Measurements from ENCODE around the gene TMIGD3.

The TMIGD3 gene

GRCh38 chr1:111469539-111469938 lies 33.9 kb downstream of the TMIGD3 start:
- Histone ChIP-seq H3K9me3 (ENCODE audit: insufficient read depth, low read length, severe bottlenecking) (no peaks in the 10 kb centered on the region), H3K4me3 (ENCODE audit: low read depth in 1 of 2, low read length in 2 of 2) (no peak overlapping the region), H3K9ac (ENCODE audit: low read depth, low read length) (no peak overlapping the region), H3K27ac (ENCODE audit: low read length) (no peak overlapping the region), H3K4me2 (ENCODE audit: insufficient read depth, low read length) (no peak overlapping the region), H2AFZ (ENCODE audit: low read depth, low read length) (no peak overlapping the region), H3K4me1 (ENCODE audit: insufficient read depth, low read length) (peaks cover 19% of the 10 kb centered on the region), H3K36me3 (ENCODE audit: insufficient read depth, low read length) (peaks cover 32% of the 10 kb centered on the region; the same call in 1 of the 2 replicates), H3K79me2 (ENCODE audit: insufficient read depth, low read length) (no peaks in the 10 kb centered on the region), H4K20me1 (ENCODE audit: insufficient read depth, low read length) (no peaks in the 10 kb centered on the region), H3K27me3 (ENCODE audit: insufficient read depth, low read length, poor library complexity) (no peaks in the 10 kb centered on the region)
- ATAC-seq (ENCODE audit: insufficient read depth, low read depth) (no peak), DNase-seq (no peak)
- TF ChIP-seq CTCF (IDR thresholded peaks at IDR 0.05; ENCODE audit: borderline replicate concordance, extremely low read depth, low read length, poor library complexity, severe bottlenecking) (no peak), EZH2 (IDR thresholded peaks at IDR 0.05; ENCODE audit: borderline replicate concordance, low read depth, low read length, severe bottlenecking) (no peak)

GRCh38 chr1:111468717-111469100 lies 34.7 kb downstream of the TMIGD3 start:
- H3K79me2 ChIP-seq (ENCODE audit: insufficient read depth, low read length), result no peaks in the 10 kb centered on the region
- no peaks in the 10 kb centered on the region for H3K9me3 ChIP-seq (ENCODE audit: insufficient read depth, low read length, severe bottlenecking)
- H3K27ac ChIP-seq (ENCODE audit: low read length), result no peak overlapping the region
- no peak overlapping the region for H3K9ac ChIP-seq (ENCODE audit: low read depth, low read length)
- no peak overlapping the region for H3K4me2 ChIP-seq (ENCODE audit: insufficient read depth, low read length)
- DNase-seq (no peak), ATAC-seq (ENCODE audit: insufficient read depth, low read depth) (no peak)
- H3K36me3 ChIP-seq (ENCODE audit: insufficient read depth, low read length), result peaks cover 36% of the 10 kb centered on the region; the same call in 1 of the 2 replicates
- H3K4me3 ChIP-seq (ENCODE audit: low read depth in 1 of 2, low read length in 2 of 2), result no peak overlapping the region
- TF ChIP-seq CTCF (IDR thresholded peaks at IDR 0.05; ENCODE audit: borderline replicate concordance, extremely low read depth, low read length, poor library complexity, severe bottlenecking) (no peak), EZH2 (IDR thresholded peaks at IDR 0.05; ENCODE audit: borderline replicate concordance, low read depth, low read length, severe bottlenecking) (no peak)
- no peaks in the 10 kb centered on the region for H3K27me3 ChIP-seq (ENCODE audit: insufficient read depth, low read length, poor library complexity)
- H4K20me1 ChIP-seq (ENCODE audit: insufficient read depth, low read length), result no peaks in the 10 kb centered on the region
- peaks cover 19% of the 10 kb centered on the region for H3K4me1 ChIP-seq (ENCODE audit: insufficient read depth, low read length)
- no peak overlapping the region for H2AFZ ChIP-seq (ENCODE audit: low read depth, low read length)

- H3K4me2 ChIP-seq (ENCODE audit: insufficient read depth, low read length), result no peak overlapping the region
Observed at GRCh38 chr1:111467865-111468716, 35.3 kb downstream of the TMIGD3 start.

More at GRCh38 chr1:111467865-111468716, 35.3 kb downstream of the TMIGD3 start:
- ATAC-seq (ENCODE audit: insufficient read depth, low read depth) (no peak), DNase-seq (no peak)
- H3K4me1 ChIP-seq (ENCODE audit: insufficient read depth, low read length), result peaks cover 19% of the 10 kb centered on the region
- no peaks in the 10 kb centered on the region for H4K20me1 ChIP-seq (ENCODE audit: insufficient read depth, low read length)
- H3K9ac ChIP-seq (ENCODE audit: low read depth, low read length), result no peak overlapping the region
- H3K4me3 ChIP-seq (ENCODE audit: low read depth in 1 of 2, low read length in 2 of 2), result no peak overlapping the region
- no peaks in the 10 kb centered on the region for H3K27me3 ChIP-seq (ENCODE audit: insufficient read depth, low read length, poor library complexity)
- no peak overlapping the region for H2AFZ ChIP-seq (ENCODE audit: low read depth, low read length)
- no peaks in the 10 kb centered on the region for H3K79me2 ChIP-seq (ENCODE audit: insufficient read depth, low read length)
- no peaks in the 10 kb centered on the region for H3K9me3 ChIP-seq (ENCODE audit: insufficient read depth, low read length, severe bottlenecking)
- peaks cover 38% of the 10 kb centered on the region; the same call in 1 of the 2 replicates for H3K36me3 ChIP-seq (ENCODE audit: insufficient read depth, low read length)
- H3K27ac ChIP-seq (ENCODE audit: low read length), result no peak overlapping the region
- TF ChIP-seq CTCF (IDR thresholded peaks at IDR 0.05; ENCODE audit: borderline replicate concordance, extremely low read depth, low read length, poor library complexity, severe bottlenecking) (peak; percentile 22), EZH2 (IDR thresholded peaks at IDR 0.05; ENCODE audit: borderline replicate concordance, low read depth, low read length, severe bottlenecking) (no peak)

Data from DND-41 (cell line).